Gastrocnemius medialis (tissue), 4 donors: Measurements from ENCODE around the gene PLEKHH3.

ENCODE experiments used
- CTCF ChIP-seq, 5 experiments: fragments of 450-650 bp in 3 of 5; fragments of 200-600 bp in 2 of 5; sonication (generic) in 2 of 5; IDR thresholded peaks in 4 of 5; conservative IDR thresholded peaks in 1 of 5; 1 replicate in 4 of 5; 2 replicates in 1 of 5; pipeline ENCODE4 v1.5.1; 2016 to 2019; ENCODE audit warnings: antibody characterized with exemption in 5 of 5, mild to moderate bottlenecking in 3 of 5, moderate library complexity in 3 of 5
- POLR2A ChIP-seq, 2 donors: fragments of 450-650 bp; IDR thresholded peaks; one replicate each; pipeline ENCODE4 v1.6.1; 2017; ENCODE audit warnings: antibody characterized with exemption in 2 of 2, mild to moderate bottlenecking in 2 of 2, moderate library complexity in 2 of 2

DNA sequence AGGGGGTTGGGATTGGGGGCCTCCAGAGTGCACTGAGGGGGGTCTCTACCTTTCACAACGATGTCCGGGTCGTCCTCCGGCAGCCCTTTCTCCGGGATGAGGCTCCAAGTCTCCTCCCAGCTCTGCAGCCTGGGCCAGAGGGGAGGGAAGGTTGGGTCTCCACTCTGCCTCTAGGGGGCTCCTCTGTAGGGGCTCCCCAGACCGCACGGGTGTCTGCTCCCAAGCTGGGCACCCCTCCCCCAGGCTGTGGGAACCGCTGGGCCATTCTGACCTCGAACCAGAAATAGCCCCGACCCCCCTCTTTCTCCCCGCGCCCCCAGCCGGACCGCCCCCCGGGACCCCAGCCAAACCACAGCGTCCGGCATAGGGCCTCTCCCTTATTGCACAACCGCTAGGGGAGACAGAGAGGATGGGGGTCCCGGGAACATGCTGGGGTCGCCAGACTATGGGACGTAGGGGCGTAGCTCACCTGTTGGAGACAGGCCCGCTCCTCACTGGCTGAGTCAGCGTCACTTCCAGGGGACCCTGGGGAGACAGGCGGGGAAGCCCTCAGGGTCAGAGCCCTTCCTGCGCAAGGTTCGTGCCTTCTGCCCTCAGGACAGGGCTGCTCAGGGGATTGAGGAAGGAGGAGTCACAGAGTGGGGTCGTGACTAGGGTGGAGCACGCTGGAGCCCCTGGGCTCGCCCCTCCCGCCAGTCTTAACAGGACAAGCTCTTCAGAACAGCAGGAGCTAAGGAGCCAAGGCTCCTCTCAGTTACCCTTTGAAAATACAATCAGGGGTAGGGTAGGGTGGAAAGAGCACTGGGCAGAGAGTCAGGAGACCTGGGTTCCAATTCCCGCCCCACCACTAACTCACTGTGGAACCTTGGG lies 2.7 kb downstream of the PLEKHH3 start:
- no peak for TF ChIP-seq POLR2A (IDR thresholded peaks at IDR 0.05)
- peak in 4 of 5 experiments; percentile 43 to 60 (median 46) for TF ChIP-seq CTCF (IDR thresholded peaks at IDR 0.05 in 4 of 5, conservative IDR thresholded peaks at IDR 0.05 in 1 of 5)
